Right atrium auricular region (tissue), 2 donors: Measurements from ENCODE around the gene BCAS1. TPM values are rescaled to one million over a fixed set of nuclear protein-coding genes. Genes with fewer than 3 reads are reported as not detected.

Experiments used
- DNase-seq: peaks from one replicate; pipeline ENCODE4 v3.0.0-alpha.2; 2019; ENCODE audit warnings: low spot score
- H3K27ac ChIP-seq, 2 donors: fragments of 200-600 bp; sonication (generic); 1 replicate in 1 of 2; 2 replicates in 1 of 2; pipeline ENCODE4 v1.5.1; 2016 to 2019
- H3K27me3 ChIP-seq, 2 donors: fragments of 200-600 bp; sonication (generic); one replicate each; pipeline versions ENCODE4 v1.5.1 to v1.6.0; 2017 to 2019
- H3K36me3 ChIP-seq: fragments of 200-600 bp; sonication (generic); one replicate; pipeline ENCODE4 v1.5.1; 2016
- H3K4me1 ChIP-seq, 2 donors: fragments of 200-600 bp; sonication (generic); one replicate each; pipeline versions ENCODE4 v1.5.1 to v1.6.0; 2017 to 2019
- H3K4me3 ChIP-seq, 2 donors: fragments of 200-600 bp; sonication (generic); 1 replicate in 1 of 2; 2 replicates in 1 of 2; pipeline ENCODE4 v1.5.1; 2017 to 2019; ENCODE audit warnings: mild to moderate bottlenecking in 1 of 2, moderate library complexity in 1 of 2
- H3K9me3 ChIP-seq, 2 donors: fragments of 200-600 bp; sonication (generic); one replicate each; pipeline ENCODE4 v1.5.1; 2019
- CTCF ChIP-seq, 2 donors: fragments of 200-600 bp; sonication (generic); IDR thresholded peaks; one replicate each; pipeline ENCODE4 v1.5.1; 2019; ENCODE audit warnings: antibody characterized with exemption in 2 of 2
- total RNA-seq, 2 donors: library from RNA; depleted of rRNA; stranded (reverse); fragments of >200 nt; gene quantifications; one replicate each; pipeline ENCODE4 v1.1.0, GENCODE V29; 2016

The BCAS1 gene
- total RNA-seq, 2 donors from 2014 or later, result not detected

DNA sequence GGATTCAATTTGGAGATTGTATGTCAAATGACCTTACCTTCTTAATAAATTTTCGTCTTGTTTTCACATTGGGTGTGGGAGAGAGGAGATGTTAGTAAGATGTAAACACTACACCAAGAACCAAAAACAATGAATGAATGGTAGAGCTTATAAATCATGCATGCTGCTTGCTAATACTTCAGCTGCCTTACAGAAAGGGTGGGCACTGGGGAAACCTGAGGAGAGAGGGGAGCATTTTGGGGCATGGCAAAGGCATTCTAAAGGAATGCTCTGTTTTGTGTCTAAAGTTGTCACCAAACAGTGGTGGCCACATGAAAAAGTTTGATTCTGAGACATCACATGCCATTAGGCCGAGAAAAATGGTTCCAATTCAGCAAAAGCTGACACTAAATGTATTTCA lies 80.4 kb downstream of the BCAS1 start:
- no peak for DNase-seq
- Histone ChIP-seq H3K36me3 (no peaks in the 10 kb centered on the region), H3K9me3 (no peaks in the 10 kb centered on the region), H3K27me3 (no peaks in the 10 kb centered on the region), H3K4me3 (no peak overlapping the region), H3K4me1 (no peaks in the 10 kb centered on the region), H3K27ac (no peak overlapping the region)
- no peak for TF ChIP-seq CTCF (IDR thresholded peaks at IDR 0.05)

GRCh38 chr20:53989401-53989800 lies 81.0 kb downstream of the BCAS1 start:
- Histone ChIP-seq H3K27me3 (no peaks in the 10 kb centered on the region), H3K9me3 (no peaks in the 10 kb centered on the region), H3K4me1 (no peaks in the 10 kb centered on the region), H3K27ac (no peak overlapping the region), H3K36me3 (no peaks in the 10 kb centered on the region), H3K4me3 (no peak overlapping the region)
- TF ChIP-seq CTCF (IDR thresholded peaks at IDR 0.05), result no peak
- DNase-seq, result no peak

DNA sequence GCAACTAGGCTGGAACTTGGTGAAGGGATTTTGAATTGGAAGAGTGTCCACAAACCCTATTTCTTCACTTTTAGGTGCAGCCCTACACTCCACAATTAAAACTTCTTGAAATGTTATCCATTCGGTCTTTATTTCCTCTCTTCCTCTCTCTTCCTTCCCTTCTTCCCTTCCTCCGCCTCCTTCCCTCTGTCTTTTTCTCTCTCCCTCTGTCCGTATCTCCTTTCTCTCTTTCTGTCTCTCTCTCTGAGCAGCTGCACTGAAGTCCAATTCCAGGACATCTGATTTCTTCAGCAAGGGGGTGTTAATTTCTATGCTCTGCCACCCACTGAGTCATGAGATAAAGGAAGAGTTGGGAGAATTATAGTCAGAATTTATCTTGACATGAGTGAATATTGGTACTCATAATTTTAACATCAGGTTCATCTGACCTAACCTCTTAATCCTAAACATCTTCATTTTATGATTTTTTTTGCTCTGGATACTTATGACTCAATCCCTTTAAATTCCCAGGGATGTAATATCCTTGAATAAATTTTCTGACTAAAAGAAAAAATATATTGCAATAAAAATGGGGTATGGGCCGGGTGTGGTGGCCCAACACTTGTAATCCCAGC lies 84.2 kb downstream of the BCAS1 start:
- no peak for DNase-seq

GRCh38 chr20:53985150-53985518 lies 85.3 kb downstream of the BCAS1 start:
- Histone ChIP-seq H3K4me3 (no peak overlapping the region), H3K27me3 (no peaks in the 10 kb centered on the region), H3K36me3 (no peaks in the 10 kb centered on the region), H3K9me3 (no peaks in the 10 kb centered on the region), H3K4me1 (no peaks in the 10 kb centered on the region), H3K27ac (no peak overlapping the region)
- no peak for TF ChIP-seq CTCF (IDR thresholded peaks at IDR 0.05)
- DNase-seq, result no peak

More for the DNA sequence above, 84.2 kb downstream of the BCAS1 start:
- no peaks in the 10 kb centered on the region for H3K9me3 ChIP-seq
- no peaks in the 10 kb centered on the region for H3K27me3 ChIP-seq
- no peak overlapping the region for H3K4me3 ChIP-seq
- H3K27ac ChIP-seq, result no peak overlapping the region
- no peaks in the 10 kb centered on the region for H3K4me1 ChIP-seq
- no peaks in the 10 kb centered on the region for H3K36me3 ChIP-seq
- no peak for TF ChIP-seq CTCF (IDR thresholded peaks at IDR 0.05)

GRCh38 chr20:53984356-53985149 lies 85.8 kb downstream of the BCAS1 start:
- TF ChIP-seq CTCF (IDR thresholded peaks at IDR 0.05), result no peak
- Histone ChIP-seq H3K36me3 (no peaks in the 10 kb centered on the region), H3K4me1 (no peaks in the 10 kb centered on the region), H3K27ac (no peak overlapping the region), H3K9me3 (no peaks in the 10 kb centered on the region), H3K4me3 (no peak overlapping the region), H3K27me3 (no peaks in the 10 kb centered on the region)
- DNase-seq, result no peak
